ENCODE measurements around the gene ARSB.

DNA sequence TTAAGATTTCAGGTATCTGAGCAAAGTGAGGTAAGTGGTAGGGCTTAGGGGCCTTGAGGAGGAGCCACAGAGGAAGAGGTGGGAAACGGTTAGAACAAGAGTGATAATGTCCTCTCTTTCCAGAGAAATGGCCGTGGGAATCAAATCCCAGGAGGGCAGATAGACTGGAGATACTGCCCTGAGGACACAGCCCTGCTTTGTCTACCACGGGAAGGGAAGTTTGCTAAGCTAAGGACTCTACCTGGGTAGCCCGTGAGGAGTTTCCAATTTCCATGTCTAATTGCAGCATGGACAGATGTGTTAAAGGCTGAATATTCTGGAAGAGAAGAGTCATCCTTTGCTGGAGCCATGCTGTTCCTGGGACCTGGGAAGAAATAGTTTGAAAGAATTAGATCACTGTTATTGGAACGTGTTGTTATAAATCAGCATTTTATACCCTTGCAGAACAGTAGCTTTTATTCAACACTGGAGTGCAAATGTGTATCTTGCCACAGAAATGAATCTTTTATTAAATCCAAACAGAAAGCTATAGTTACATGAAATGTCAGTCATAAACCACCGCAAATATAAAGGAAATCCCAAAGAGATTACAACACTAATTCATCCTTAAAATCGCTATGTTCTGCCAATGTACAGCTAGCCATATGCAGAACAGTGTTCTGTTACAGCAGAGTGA is 203.4 kb downstream of the ARSB start:
- TF ChIP-seq, protein P1, sequence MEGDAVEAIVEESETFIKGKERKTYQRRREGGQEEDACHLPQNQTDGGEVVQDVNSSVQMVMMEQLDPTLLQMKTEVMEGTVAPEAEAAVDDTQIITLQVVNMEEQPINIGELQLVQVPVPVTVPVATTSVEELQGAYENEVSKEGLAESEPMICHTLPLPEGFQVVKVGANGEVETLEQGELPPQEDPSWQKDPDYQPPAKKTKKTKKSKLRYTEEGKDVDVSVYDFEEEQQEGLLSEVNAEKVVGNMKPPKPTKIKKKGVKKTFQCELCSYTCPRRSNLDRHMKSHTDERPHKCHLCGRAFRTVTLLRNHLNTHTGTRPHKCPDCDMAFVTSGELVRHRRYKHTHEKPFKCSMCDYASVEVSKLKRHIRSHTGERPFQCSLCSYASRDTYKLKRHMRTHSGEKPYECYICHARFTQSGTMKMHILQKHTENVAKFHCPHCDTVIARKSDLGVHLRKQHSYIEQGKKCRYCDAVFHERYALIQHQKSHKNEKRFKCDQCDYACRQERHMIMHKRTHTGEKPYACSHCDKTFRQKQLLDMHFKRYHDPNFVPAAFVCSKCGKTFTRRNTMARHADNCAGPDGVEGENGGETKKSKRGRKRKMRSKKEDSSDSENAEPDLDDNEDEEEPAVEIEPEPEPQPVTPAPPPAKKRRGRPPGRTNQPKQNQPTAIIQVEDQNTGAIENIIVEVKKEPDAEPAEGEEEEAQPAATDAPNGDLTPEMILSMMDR (conservative IDR thresholded peaks at IDR 0.05), result no peak
- TF ChIP-seq EZH2 (IDR thresholded peaks at IDR 0.05; ENCODE audit: low read depth), result no peak

All from PC-9 (cell line).